Mesodermal cell (in vitro differentiated cells): Measurements from ENCODE around the gene DOK4.
"Not testable (repeated sequence)": the region's sequence is repeated elsewhere in the genome, so short reads cannot be mapped to it uniquely, and the experiment has no call there.

Experiments used
- H3K27ac ChIP-seq: 2 replicates; pipeline ENCODE4 v1.7.0; 2013; ENCODE audit warnings: mild to moderate bottlenecking, low read depth, low read length, moderate library complexity; ENCODE audit not compliant: severe bottlenecking
- H3K36me3 ChIP-seq: 2 replicates; pipeline ENCODE4 v1.7.1; 2013; ENCODE audit warnings: mild to moderate bottlenecking, low read length, moderate library complexity; ENCODE audit not compliant: control insufficient read depth, insufficient read depth
- H3K4me1 ChIP-seq: one replicate; pipeline ENCODE4 v1.7.1; 2013; ENCODE audit warnings: mild to moderate bottlenecking, low read length; ENCODE audit not compliant: insufficient read depth, control insufficient read depth, poor library complexity, severe bottlenecking
- H3K4me3 ChIP-seq: 2 replicates; pipeline ENCODE4 v1.7.0; 2013; ENCODE audit warnings: low read length, control low read depth, mild to moderate bottlenecking; ENCODE audit not compliant: insufficient read depth, poor library complexity, severe bottlenecking; ENCODE audit errors: extremely low read depth
- H3K9me3 ChIP-seq: 2 replicates; pipeline ENCODE4 v1.7.1; 2013; ENCODE audit warnings: mild to moderate bottlenecking, low read length, moderate library complexity; ENCODE audit not compliant: control insufficient read depth
- WGBS, 2 experiments: methylation state at CpG; one replicate each; pipeline ENCODE4 v1.1.5; 2013; ENCODE audit warnings: missing lambda C conversion rate in 2 of 2; ENCODE audit not compliant: insufficient coverage in 2 of 2; 5-methylcytosine and 5-hydroxymethylcytosine counted together

DOK4 gene

GRCh38 chr16:57499941-57500340 lies 13.6 kb upstream of the DOK4 start:
- H3K4me3 ChIP-seq, H3K36me3 ChIP-seq, H3K9me3 ChIP-seq: not testable (repeated sequence)
- Histone ChIP-seq H3K27ac (peak overlapping the region; percentile 84), H3K4me1 (peaks cover 28% of the 10 kb centered on the region)
- 86 to 90% methylated on average over 8 to 11 of the region's 11 CpGs for WGBS, 2 experiments

DNA sequence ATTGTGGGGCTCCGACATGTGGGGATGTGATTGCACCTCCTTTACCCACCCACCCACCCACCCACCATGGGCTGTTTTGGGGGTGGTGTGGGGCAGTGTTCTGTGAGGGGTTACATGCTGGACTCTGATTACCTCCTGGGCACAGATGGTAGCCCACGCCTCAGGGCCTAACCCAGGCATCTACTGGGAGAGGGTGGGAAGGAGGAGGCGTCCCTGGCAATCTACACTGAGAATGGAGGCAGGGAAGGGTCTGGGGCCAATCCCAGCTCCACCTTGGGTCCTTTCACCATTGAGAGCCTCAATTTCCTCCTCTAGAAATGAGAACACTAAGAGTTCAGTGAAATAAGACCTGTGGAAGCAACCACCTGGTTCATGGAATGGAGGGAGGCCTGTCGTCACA lies 11.7 kb upstream of the DOK4 start:
- 100% methylated on average over 1 to 2 of the region's 4 CpGs for WGBS, 2 experiments

GRCh38 chr16:57497121-57497520 lies 10.8 kb upstream of the DOK4 start:
- Histone ChIP-seq H3K4me1 (peaks cover 16% of the 10 kb centered on the region), H3K27ac (no peak overlapping the region), H3K36me3 (no peaks in the 10 kb centered on the region), H3K9me3 (no peaks in the 10 kb centered on the region), H3K4me3 (no peak overlapping the region)
- WGBS, 2 experiments = 89 to 91% methylated on average over 11 to 12 of the region's 13 CpGs

More for the DNA sequence above, 11.7 kb upstream of the DOK4 start:
- Histone ChIP-seq H3K4me3 (no peak overlapping the region), H3K36me3 (no peaks in the 10 kb centered on the region), H3K9me3 (no peaks in the 10 kb centered on the region), H3K27ac (no peak overlapping the region), H3K4me1 (peaks cover 25% of the 10 kb centered on the region)

DNA sequence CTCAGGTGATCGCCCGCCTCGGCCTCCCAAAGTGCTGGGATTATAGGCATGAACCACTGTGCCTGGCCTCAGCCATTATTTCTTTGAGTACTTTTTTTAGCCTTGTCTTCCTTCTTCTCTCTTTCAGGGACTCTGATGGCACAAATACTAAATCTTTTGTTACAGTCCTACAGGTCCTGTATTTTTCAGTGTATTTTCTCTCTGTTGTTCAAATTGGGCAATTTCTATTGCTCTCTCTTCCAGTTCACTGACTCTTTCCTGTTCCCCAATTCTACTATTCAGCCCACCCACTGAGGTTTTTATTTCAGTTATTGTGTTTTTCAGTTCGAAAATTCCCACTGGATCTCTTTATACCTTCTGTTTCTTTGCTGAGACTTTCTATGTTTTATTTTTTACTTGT lies 7.5 kb upstream of the DOK4 start:
- Histone ChIP-seq H3K4me1 (no peaks in the 10 kb centered on the region), H3K36me3 (no peaks in the 10 kb centered on the region), H3K27ac (no peak overlapping the region), H3K9me3 (peaks cover 7% of the 10 kb centered on the region), H3K4me3 (no peak overlapping the region)
- 89 to 100% methylated on average over 3 to 4 of the region's 4 CpGs for WGBS, 2 experiments

DNA sequence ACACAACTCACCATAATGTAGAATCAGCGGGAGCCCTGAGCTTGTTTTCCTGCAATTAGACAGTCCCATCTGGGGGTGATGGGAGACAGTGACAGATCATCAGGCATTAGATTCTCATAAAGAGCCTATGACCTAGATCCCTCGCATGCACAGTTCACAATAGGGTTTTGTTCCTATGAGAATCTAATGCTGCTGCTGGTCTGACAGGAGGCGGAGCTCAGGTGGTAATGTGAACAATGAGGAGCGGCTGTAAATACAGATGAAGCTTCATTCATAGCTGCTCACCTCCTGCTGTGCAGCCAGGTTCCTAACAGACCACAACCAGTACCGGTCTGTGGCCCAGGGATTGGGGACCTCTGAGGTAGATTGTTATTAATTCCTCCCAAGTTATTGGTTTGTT lies 2.9 kb upstream of the DOK4 start:
- peaks cover 21% of the 10 kb centered on the region for H3K4me1 ChIP-seq
- H3K27ac ChIP-seq = no peak overlapping the region
- 90 to 100% methylated on average over 2 to 3 of the region's 5 CpGs for WGBS, 2 experiments
- peaks cover 7% of the 10 kb centered on the region for H3K9me3 ChIP-seq
- no peak overlapping the region for H3K4me3 ChIP-seq
- peaks cover 13% of the 10 kb centered on the region for H3K36me3 ChIP-seq

DNA sequence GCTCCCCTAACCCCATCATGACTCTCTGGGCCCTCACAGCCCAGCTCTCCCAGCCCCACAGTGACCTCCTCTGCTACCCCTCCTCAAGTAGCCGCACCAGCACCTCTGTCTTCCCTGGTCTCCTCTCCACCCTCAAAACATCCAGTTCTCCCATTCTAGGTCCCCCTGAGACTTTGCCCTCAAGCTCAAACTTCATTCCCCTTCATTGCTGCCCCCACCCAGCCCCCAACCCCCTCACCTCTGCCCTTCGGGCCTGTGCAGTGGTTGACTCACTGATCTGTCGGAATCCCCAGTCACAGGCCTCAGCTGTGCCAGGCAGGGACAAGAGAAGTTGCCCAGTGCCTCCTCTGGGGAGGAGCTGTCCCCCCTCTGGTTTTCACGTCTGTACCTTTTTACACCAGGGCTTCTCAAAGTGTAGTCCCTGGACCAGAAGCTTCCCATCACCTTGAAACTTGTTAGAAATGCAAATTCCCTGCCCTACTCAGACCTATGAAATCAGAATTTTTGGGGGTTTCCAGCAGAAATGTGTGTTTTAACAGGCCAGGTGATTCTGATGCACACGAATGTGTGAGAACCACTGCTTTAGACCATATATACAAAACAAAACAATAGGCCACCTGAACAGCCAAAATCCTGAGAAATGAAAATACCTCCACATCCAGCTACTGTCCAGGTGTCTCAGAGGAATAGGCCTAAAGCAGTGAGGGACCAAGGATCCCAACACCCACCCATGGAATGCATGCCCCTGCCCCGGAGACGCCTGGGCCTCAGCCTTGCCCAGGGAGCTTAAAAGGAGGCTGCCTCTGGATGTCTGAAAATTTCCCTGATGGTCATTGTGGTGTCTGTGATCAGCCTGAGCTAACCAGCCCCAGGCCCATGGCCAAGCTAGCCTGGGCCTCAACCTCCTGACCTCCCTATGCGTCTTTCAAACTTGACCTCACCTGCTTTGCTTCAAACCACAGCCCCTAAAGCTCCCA lies 853 bp upstream of the DOK4 start:
- Histone ChIP-seq H3K9me3 (peaks cover 7% of the 10 kb centered on the region), H3K36me3 (peaks cover 33% of the 10 kb centered on the region), H3K4me1 (peaks cover 30% of the 10 kb centered on the region), H3K4me3 (peak overlapping the region; percentile 88), H3K27ac (peak overlapping the region; percentile 50)
- 56 to 85% methylated on average over 6 of the region's 8 CpGs for WGBS, 2 experiments

DNA sequence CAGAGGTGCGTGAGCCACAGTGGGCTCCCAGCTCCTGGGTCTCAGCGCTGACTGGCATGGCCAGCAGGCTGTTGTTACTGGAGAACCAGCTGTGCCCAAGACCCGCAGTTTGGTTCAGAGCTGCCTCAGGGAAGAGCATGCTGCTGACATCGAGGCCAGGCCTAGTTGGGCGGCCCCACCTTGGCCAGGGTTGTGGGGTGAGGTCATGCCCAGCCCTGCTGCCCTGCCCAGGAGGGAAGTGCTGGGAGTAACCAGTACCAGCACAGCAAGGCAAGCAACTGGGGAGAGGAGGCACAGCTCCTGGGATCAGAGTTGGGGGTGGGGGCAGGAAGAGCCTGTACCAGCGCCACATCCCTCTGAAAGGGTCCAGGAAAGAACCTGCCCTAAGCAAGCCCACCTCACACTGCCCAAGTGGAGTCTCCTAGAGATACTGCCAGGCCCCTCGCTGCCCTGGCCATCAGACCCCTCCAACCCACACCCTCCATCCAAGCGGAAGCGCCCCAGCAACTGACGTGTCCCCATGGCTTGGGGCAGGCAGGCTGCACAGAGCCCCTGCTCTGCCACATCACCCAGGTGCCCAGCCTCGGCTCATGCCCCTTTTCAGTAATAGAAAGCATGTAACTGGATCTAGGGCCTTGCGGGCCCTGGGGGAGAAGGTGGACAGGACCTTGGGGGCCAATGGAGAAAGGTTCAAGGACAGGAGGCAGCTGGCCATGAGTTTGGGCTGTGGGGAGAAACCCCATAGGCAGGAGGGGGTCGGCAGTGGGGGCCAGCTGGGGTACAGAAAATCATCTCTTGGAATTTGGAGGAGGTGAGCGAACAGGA lies 990 bp downstream of the DOK4 start:
- peak overlapping the region; percentile 68 for H3K27ac ChIP-seq
- WGBS, 2 experiments = 67 to 73% methylated on average over 9 to 11 of the region's 14 CpGs

GRCh38 chr16:57484515-57485005 lies 1.7 kb downstream of the DOK4 start:
- WGBS, 2 experiments = 85 to 89% methylated on average over 7 to 8 of the region's 8 CpGs
- Histone ChIP-seq H3K27ac (peak overlapping the region; percentile 68), H3K4me3 (peak overlapping the region; percentile 88), H3K9me3 (peaks cover 5% of the 10 kb centered on the region), H3K36me3 (peaks cover 56% of the 10 kb centered on the region), H3K4me1 (peaks cover 42% of the 10 kb centered on the region)

More for the DNA sequence above, 990 bp downstream of the DOK4 start:
- Histone ChIP-seq H3K4me3 (peak overlapping the region; percentile 88), H3K4me1 (peaks cover 42% of the 10 kb centered on the region), H3K9me3 (peaks cover 7% of the 10 kb centered on the region), H3K36me3 (peaks cover 50% of the 10 kb centered on the region)

DNA sequence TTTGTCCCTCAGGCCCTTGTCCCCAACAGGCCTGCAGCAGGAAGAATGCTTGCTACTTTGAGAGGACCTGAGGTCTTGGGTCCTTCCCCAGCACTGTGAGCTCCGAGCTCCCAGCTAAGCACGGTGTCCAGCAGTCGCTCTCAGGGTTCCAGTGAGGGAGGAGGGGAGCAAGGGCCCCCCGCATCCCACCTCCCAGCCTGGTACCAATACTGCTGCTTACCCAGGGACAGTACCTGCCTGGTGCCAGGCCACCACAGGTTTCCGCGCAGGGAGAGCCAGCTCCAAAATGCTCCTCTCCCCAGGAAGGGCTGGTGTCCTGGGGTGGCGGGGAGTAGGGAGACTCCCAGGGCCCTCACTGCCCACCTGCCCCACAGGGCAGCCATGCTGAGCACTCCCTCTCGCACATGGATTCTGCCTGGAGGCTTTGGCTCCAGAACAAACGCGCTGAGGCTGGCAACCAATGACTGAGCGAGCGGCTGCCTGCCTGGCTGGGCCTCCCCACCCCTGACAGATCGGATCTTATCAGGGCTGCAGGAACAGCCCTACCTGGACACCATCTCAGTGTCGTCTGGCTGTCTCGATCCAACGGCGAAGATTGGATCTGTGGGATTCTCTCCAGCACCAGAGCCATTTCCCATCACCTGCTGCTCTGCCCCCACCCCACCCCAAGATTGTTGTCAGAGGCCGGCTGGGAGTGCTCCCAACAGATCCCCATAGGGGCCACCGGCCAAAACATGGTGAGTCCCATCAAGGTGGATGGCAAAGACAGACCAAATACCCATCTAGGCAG lies 2.4 kb downstream of the DOK4 start:
- no peaks in the 10 kb centered on the region for H3K9me3 ChIP-seq
- H3K36me3 ChIP-seq = peaks cover 63% of the 10 kb centered on the region
- peak overlapping the region; percentile 88 for H3K4me3 ChIP-seq
- peak overlapping the region; percentile 1 for H3K27ac ChIP-seq
- H3K4me1 ChIP-seq = peaks cover 42% of the 10 kb centered on the region
- WGBS, 2 experiments = 84 to 90% methylated on average over 15 of the region's 19 CpGs
